Right lobe of liver (tissue), 4 donors: ENCODE results near the gene ENGASE.
"Not testable (repeated sequence)": the region's sequence is repeated elsewhere in the genome, so short reads cannot be mapped to it uniquely, and the experiment has no call there.

Source experiments
- CTCF ChIP-seq, 4 donors: fragments of 200-600 bp in 3 of 4; fragments of 450-650 bp in 1 of 4; IDR thresholded peaks; one replicate each; pipeline versions ENCODE4 v1.5.1 to v1.8.0; 2016 to 2022; ENCODE audit warnings: antibody characterized with exemption in 4 of 4, mild to moderate bottlenecking in 2 of 4
- POLR2A ChIP-seq: fragments of 450-650 bp; IDR thresholded peaks from one replicate; pipeline ENCODE4 v1.6.1; 2017; ENCODE audit warnings: antibody characterized with exemption, mild to moderate bottlenecking
- donor health status: DM: no; HTN: no; CAD: no.
- donor health status: DM: no; HTN: no; CAD: no.
- donor health status: DM: no; HTN: yes; CAD: no.

GRCh38 chr17:79030636-79031035 lies 44.0 kb upstream of the ENGASE start:
- TF ChIP-seq CTCF (IDR thresholded peaks at IDR 0.05); POLR2A: not testable (repeated sequence)
